Limb (tissue), 2 donors: ENCODE measurements around the gene ZNF398.
"Not testable (repeated sequence)": the region's sequence is repeated elsewhere in the genome, so short reads cannot be mapped to it uniquely, and the experiment has no call there.

Source experiments
- DNase-seq, 2 donors: peaks; one replicate each; pipeline ENCODE4 v3.0.0-alpha.2; 2016; ENCODE audit errors: extremely low spot score in 2 of 2

The ZNF398 gene

GRCh38 chr7:149147072-149147751 is at the start of gene ZNF398:
ZNF398 (plus strand) TSS chr7:149147453; CDS start chr7:149147743, 290 bp downstream.
- DNase-seq: peak; percentile 73 to 93

- DNase-seq: no peak
These were observed 48.2 kb upstream of the ZNF398 start for GRCh38 chr7:149099058-149099457.

GRCh38 chr7:149100821-149101220 is 46.4 kb upstream of the ZNF398 start:
- no peak for DNase-seq

GRCh38 chr7:149102666-149103065 is 44.6 kb upstream of the ZNF398 start:
- DNase-seq: no peak

- no peak for DNase-seq
These were observed 43.8 kb upstream of the ZNF398 start for GRCh38 chr7:149103424-149103823.

GRCh38 chr7:149104214-149104613 is 43.0 kb upstream of the ZNF398 start:
- DNase-seq: no peak

- no peak for DNase-seq
These were observed 42.5 kb upstream of the ZNF398 start for GRCh38 chr7:149104749-149105148.

- no peak for DNase-seq
These were observed 37.3 kb upstream of the ZNF398 start for GRCh38 chr7:149109969-149110368.

- DNase-seq: peak in 1 of 2 donors; percentile 11
These were observed 21.9 kb upstream of the ZNF398 start for GRCh38 chr7:149125189-149125862.

GRCh38 chr7:149125863-149126661 is 21.2 kb upstream of the ZNF398 start, which contains the start of gene ZNF425:
ZNF425 (minus strand) TSS chr7:149126324; CDS start chr7:149126213, 111 bp downstream.
- DNase-seq: peak; percentile 89 to 98

- peak in 1 of 2 donors; percentile 79 for DNase-seq
These were observed 20.5 kb upstream of the ZNF398 start for GRCh38 chr7:149126662-149127266.

GRCh38 chr7:149130572-149131198 is 16.6 kb upstream of the ZNF398 start:
- DNase-seq: no peak

- no peak for DNase-seq
These were observed 14.1 kb upstream of the ZNF398 start for GRCh38 chr7:149133028-149133710.

GRCh38 chr7:149136118-149136517 is 11.1 kb upstream of the ZNF398 start:
- no peak for DNase-seq

GRCh38 chr7:149140831-149141230 is 6.4 kb upstream of the ZNF398 start:
- DNase-seq: no peak

- DNase-seq: no peak
These were observed 5.4 kb upstream of the ZNF398 start for GRCh38 chr7:149141893-149142292.

GRCh38 chr7:149144436-149144922 is 2.8 kb upstream of the ZNF398 start:
- not testable (repeated sequence) for DNase-seq

GRCh38 chr7:149145031-149145845 is 2.0 kb upstream of the ZNF398 start:
- no peak for DNase-seq
